T1000 (cell line): Measurements from ENCODE around the gene TENT5C.

Source experiments
- DNase-seq: peaks from one replicate; lab custom pipeline; 2025; ENCODE audit warnings: mixed read lengths; lab: John Stamatoyannopoulos, UW

The TENT5C gene

GRCh38 chr1:117656202-117656641, 50.4 kb downstream of the TENT5C start:
- no peak for DNase-seq

- peak; percentile 23 for DNase-seq
Measured at GRCh38 chr1:117657031-117657430, 51.2 kb downstream of the TENT5C start.

DNA sequence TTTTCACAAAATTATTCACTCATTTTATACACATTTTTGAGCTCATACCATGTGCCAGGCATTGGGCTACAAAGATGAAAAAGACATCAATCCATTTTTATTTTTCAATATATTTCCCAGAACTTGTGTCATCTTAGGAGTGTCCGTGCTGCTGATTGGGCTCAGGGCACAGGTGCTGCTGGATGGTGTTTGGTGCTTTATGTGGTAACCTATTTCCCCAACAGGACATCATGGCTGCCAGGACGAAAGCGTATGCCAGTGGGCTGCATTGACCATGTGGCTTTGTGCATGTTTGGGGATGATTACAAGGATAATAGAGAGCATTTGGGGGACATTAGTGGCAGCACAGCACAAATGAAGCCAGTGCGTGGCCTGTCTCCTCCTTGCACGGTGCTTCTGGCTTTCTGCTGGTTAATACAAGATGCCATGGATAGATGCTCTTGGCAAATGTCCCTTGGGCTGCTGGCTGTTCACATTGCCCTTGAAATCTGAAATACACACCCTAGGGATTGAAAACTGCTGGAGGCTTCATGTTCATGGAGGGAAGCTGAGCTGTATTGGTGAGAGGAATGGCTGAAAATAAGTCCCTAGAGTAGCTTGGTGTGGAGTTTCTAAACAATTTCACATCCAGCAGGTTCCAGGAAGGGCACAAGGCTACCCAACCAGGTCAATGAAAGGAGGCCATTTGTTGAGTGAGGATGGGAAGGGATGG, 52.3 kb downstream of the TENT5C start:
- no peak for DNase-seq

DNA sequence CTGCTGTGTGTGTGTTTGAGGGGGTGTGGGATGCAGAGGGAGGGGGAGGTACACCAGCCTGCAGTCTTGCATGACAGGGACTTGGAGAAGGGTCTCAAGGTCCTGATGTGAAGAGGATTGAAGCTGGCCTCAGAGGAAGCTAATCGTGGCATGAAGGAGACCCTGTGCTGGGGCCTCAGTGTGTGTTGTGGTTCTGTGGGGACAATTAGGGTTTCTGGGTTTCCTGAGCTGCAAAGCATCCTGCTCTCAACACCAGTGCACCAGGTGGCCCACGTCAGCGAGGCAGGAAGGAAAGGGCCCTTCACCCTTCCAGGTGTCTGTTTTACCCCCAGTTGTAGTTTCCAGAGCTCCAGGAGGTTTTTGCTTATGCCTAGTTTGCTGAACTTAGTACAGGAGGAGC, 52.8 kb downstream of the TENT5C start:
- no peak for DNase-seq

GRCh38 chr1:117659550-117660270, 53.9 kb downstream of the TENT5C start:
- no peak for DNase-seq

GRCh38 chr1:117660271-117660965, 54.6 kb downstream of the TENT5C start:
- no peak for DNase-seq

DNA sequence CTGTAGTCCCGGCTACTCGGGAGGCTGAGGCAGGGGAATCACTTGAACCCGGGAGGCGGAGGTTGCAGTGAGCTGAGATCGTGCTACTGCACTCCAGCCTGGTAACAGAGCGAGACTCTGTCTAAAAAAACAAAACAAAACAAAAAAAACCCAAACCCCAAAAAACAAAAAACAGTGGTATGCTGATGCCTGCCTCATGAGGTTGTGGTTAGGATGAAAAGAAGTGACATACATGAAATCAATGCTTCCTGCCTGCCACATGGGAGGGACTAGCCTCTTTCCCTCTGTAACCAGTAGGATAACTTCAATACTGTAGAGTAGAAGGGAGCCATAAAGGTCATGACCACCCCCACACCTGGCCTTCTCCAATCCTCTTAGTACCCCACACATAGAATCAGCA, 55.2 kb downstream of the TENT5C start:
- no peak for DNase-seq

GRCh38 chr1:117662667-117663066, 56.8 kb downstream of the TENT5C start:
- DNase-seq: no peak

DNA sequence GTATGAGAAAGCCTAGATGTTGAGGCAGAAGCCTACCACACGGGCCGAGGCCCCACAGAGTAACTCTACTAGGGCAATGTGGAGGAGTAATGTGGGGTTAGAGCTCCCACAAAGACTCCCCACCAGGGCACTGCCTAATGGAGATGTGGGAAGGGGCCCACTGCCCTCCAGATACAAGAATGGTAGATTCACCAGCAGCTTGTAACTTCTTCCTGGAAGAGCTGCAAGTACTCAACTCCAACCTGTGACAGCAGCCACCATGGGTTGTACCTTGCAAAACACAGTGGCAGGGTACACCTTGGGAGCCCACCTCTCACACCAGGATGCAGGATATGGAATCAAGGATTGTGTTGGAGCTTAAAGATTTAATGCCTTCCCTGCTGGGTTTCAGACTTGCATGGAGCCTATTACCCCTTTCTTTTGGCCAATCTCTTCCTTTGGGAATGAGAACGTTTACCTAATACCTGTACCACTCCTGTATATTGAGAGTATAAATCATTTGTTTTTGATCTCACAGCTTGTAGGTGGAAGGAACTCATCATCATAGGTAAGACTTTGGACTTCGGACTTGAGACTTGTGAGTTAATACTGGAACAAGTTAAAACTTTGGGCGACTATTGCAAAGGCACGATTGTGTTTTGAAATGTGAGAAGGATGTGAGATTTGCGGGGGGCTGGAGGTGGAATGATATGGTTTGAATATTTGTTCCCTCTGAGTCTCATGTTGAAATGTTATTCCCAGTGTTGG, 57.5 kb downstream of the TENT5C start:
- DNase-seq: no peak

- no peak for DNase-seq
Measured at GRCh38 chr1:117664314-117664713, 58.5 kb downstream of the TENT5C start.

DNA sequence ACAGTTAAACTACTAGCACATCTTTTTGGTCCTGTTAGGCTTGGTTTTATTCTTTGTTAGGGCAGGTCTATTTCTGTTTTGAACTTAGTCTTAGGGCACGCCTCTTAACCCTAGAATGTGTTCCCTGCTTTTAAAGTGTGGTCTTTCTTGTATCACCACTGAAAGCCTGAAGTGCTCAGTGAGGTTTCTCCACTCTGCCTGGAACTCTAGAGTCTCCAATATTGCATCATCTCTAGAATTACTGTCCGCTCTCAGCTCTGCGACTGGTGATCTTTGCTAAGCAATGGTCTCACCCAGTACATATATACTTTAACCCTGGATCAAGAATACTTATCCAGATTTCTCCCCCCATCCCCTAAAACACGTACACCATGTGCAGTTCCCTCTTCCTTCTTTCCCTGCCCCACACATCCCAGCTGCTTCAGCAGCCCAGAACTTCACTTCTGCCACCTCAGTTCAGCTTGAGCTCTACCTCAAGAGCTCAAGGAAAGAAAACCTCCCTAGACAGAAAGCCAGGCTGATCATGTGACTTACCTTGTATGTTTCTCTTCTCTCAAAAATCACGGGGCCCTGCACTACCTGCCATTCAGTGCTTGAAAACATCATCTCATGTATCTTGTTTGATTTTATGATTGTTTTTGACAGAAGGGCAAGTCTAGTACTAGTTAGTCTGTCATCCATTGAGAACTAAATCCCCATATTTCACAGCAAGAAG, 59.9 kb downstream of the TENT5C start:
- no peak for DNase-seq

GRCh38 chr1:117669572-117669971, 63.7 kb downstream of the TENT5C start:
- no peak for DNase-seq

DNA sequence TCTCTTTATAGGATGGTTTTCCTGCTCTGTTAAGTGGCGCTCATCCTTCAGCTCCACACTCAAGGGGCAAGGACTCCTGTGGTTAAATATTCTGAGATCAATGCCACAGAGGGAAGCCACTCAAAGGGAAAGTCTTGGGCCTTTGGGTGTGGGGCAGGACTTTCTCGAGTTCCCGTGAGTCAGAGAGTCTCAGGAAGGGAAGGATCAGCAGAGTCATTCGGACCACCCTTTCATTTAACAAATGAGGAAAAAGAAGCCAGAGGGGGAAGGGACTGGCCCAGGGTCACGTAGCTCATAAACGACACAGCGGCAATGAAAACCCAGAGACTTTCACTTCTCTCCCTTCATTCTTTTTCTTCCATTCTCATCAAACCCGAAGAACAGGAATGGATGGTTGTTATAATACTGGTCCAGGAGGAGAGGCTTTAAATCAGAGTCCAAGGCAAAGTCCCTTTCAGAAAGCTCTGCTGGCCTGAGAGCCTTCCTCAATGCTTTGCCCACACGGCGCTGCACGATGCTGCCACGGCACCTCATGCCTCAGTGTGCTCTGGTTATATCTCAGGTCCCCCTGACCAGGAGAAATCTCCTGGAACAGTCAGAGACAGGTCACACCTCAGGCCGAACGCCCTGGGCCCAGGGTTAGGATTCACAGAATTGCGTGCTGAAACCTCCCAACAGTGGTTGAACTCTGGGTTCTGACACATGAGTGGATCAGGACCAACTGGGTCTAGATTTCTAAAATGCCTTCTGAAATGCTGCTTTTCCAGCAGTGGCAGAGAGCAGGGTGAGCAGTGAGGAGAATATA, 65.3 kb downstream of the TENT5C start:
- DNase-seq: no peak

DNA sequence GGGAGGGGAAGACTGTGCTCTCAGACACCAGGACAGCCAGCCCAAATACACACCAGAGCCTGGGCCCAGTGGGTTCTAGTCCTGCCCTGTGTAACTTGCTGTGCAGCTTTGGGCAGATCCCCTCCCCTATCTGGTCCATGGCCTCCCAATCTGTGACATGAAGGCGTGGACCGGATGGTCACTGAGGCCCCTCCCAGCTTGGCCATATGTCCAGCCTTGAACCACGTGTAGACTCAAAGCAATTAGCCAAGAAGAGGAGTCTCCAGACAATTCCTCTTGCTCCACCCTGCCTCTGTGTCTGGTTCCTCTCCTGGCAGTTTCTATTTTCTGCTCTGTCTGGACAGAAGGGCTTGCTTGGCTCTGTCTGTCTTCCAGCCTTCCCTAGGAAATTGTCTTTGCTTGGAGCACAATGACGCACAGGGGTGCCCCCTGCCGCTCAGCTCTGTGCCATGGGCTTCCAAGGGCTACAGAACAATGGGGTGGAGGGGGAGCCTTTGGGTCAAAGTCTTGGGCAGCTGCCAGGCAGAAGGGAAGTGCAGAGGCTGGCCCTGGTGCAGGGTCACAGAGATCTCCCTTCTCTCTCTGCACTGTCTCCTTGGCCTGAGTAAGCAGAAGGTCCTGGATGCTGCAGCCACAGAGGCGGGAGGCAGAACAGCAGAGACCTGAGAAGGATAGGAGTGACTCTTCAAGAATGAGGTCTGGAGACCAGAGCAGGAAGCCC, 66.1 kb downstream of the TENT5C start:
- DNase-seq: no peak

GRCh38 chr1:117672756-117673155, 66.9 kb downstream of the TENT5C start:
- no peak for DNase-seq

DNA sequence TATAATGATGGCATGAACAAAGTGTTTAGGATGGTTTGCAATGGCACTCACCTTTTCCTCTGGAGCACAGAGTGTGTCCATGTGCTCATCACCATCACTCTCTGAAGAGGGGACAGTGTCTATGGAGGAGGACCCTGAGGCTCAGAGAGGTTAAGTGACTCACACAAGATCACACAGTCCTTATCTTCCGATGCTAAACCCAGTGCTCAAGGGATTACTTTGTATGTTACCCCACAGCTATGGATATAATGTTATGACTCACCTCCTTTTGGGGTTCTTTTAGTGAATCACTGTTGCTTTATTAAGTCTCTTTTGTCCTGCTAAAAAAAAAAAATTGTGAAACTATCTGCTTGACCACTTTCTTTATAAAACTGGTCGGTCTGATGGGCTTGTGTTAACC, 67.6 kb downstream of the TENT5C start:
- peak; percentile 11 for DNase-seq

DNA sequence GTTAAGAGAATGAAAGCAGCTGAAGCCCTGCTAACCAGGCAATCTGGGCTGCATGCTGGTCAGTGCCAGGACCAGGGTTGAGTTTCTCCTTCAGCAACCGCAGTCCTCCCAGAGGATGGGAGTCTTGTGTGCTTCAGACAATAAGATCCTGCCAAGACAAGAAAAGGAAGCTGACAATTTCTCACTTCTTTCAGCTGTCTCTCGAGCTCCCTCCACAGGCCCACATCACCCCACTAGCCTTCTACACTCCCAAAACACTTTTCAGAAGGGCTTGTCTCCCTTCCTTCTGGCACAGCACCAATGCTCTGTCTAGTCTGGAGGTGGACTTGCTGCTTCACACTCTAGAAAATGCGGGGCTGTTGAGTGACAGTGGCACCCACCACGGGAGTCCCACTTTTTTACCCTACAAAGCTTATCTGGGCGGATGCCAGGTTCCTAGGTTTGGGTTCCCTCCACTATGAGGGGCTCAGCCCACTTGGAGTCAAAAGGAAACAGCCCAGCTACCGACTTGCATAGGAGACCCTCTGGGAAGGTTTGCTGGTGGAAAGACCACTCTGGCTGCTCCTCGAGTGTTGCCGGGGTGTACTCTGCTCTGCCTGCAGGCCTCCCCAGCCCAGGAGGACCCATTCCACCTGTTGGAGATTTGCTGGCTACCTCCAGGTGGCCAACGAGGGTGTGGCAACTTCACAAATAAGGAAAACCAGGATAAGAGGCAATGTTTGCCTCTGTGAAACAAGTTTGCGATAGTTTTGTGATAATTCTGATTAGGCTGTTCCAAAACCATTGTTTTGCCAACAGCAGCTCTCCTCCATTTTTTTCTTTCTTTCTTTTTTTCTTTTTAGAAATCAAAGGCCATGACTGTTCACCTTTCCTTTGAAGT, 68.9 kb downstream of the TENT5C start:
- DNase-seq: no peak

DNA sequence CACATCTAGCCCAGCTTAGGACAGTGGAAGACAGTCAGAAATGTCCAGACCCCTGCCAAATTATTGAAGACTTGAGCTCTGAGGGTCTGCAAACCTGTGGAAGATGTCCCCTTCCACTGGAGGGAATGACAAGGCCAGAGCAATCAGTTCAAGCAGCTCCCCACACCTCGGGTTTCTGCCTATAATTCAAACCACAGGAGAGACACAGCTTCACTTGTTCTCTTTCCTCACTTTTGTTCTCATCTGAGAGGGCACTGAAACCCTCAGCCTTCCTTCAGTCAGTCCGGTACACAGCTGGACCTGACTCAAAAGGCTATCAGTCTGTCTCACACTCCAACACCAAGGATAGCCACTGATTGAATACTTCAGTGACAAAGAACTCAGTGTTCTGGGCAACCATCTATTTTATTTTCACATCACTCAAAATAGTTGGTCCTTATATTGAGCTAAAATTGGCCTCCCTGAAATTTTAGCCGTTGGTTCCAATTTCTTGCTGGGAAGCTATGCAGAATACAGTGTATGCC, 70.1 kb downstream of the TENT5C start:
- DNase-seq: no peak

DNA sequence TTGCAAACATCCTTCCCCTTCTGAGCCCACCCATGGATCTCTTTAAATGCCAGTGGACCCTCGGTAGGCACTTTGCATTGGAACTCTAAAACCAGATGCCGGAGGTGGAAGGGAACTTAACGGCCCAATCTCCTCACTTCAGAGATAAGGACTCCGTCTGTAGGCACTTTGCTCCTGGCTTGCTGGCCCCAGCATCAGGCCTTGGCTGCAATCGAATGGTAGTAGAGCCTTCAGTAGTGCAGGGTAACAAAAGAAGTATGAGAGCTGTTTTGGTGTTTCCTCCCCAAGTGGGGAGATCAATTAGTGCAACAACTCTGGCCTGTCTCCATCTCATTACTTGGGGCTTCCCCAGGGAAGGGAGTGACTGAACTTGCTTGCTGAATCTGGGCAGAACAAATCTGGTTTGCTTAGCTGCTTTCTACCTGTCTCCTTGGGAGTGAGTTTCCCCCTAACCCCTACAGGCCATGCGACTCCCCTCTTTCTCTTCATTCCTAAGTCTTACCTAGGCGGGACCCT, 70.8 kb downstream of the TENT5C start:
- no peak for DNase-seq
